Measurements from ENCODE around the gene SIL1. TPM values are rescaled to one million over a fixed set of nuclear protein-coding genes. Genes with fewer than 3 reads are reported as not detected.

Gene SIL1
- total RNA-seq, 1 donor from 2014 or later: 41.6 TPM

DNA sequence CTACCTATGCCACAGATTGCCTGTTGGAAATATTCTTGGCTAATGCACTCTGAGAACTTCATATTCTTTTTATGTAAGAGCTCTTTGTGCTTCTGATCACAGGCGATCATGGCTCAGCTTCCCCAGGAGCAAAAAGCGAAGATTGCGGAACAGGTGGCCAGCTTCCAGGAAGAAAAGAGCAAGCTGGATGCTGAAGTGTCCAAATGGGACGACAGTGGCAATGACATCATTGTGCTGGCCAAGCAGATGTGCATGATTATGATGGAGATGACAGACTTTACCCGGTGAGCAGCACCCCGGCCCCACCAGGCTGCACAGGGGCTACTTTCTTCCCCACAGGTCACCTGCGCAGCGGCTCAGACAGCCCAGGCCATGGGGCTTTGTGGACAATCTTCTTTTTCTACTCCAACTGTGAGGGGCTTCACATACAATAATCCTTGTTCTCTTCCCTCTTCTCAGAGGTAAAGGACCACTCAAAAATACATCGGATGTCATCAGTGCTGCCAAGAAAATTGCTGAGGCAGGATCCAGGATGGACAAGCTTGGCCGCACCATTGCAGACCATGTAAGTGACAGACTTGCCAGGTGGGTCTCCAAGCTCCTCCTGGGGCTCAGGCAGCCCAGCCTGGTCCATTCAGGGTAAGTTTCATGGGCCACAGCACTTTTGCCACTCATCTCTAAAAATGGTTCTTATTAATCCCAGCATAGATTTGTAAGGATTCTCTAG is 267.6 kb downstream of the SIL1 start:
- H3K27me3 Mint-ChIP-seq (ENCODE audit: low read depth, unreplicated experiment): no peaks in the 10 kb centered on the region
- no peak overlapping the region for H3K4me2 ChIP-seq (ENCODE audit: low read length)
- peaks cover 58% of the 10 kb centered on the region for H3K36me3 Mint-ChIP-seq (ENCODE audit: low read depth, unreplicated experiment)
- no peaks in the 10 kb centered on the region for H3K9me3 ChIP-seq (ENCODE audit: insufficient read depth, low read depth, low read length)
- H3K4me1 Mint-ChIP-seq (ENCODE audit: low read depth, unreplicated experiment): peaks cover 2% of the 10 kb centered on the region
- H3K4me3 ChIP-seq (ENCODE audit: insufficient read depth, low read depth, low read length): no peak overlapping the region
- no peak overlapping the region for H2AFZ ChIP-seq (ENCODE audit: low read depth, low read length)
- no peaks in the 10 kb centered on the region for H3K4me1 ChIP-seq (ENCODE audit: insufficient read depth, low read length)
- peaks cover 18% of the 10 kb centered on the region for H3K79me2 ChIP-seq (ENCODE audit: insufficient read depth, low read length)
- no peaks in the 10 kb centered on the region for H3K27me3 ChIP-seq (ENCODE audit: insufficient read depth, low read length)
- peaks cover 46% of the 10 kb centered on the region for H4K20me1 ChIP-seq (ENCODE audit: insufficient read depth, low read length)
- TF ChIP-seq EZH2 (IDR thresholded peaks at IDR 0.05; ENCODE audit: insufficient read depth, low read length): no peak
- TF ChIP-seq, protein P1, sequence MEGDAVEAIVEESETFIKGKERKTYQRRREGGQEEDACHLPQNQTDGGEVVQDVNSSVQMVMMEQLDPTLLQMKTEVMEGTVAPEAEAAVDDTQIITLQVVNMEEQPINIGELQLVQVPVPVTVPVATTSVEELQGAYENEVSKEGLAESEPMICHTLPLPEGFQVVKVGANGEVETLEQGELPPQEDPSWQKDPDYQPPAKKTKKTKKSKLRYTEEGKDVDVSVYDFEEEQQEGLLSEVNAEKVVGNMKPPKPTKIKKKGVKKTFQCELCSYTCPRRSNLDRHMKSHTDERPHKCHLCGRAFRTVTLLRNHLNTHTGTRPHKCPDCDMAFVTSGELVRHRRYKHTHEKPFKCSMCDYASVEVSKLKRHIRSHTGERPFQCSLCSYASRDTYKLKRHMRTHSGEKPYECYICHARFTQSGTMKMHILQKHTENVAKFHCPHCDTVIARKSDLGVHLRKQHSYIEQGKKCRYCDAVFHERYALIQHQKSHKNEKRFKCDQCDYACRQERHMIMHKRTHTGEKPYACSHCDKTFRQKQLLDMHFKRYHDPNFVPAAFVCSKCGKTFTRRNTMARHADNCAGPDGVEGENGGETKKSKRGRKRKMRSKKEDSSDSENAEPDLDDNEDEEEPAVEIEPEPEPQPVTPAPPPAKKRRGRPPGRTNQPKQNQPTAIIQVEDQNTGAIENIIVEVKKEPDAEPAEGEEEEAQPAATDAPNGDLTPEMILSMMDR (IDR thresholded peaks at IDR 0.05; ENCODE audit: insufficient read depth, low read depth, low read length): no peak
- peaks cover 4% of the 10 kb centered on the region for H3K9me3 Mint-ChIP-seq (ENCODE audit: unreplicated experiment)
- H3K36me3 ChIP-seq (ENCODE audit: insufficient read depth, low read length): peaks cover 67% of the 10 kb centered on the region
- H3K4me3 Mint-ChIP-seq (ENCODE audit: unreplicated experiment): no peak overlapping the region
- H3K9ac ChIP-seq (ENCODE audit: low read length): no peak overlapping the region
- no peak overlapping the region for H3K27ac ChIP-seq (ENCODE audit: low read depth, low read length)
- H3K27ac Mint-ChIP-seq (ENCODE audit: unreplicated experiment): no peak overlapping the region
- no peak for FAIRE-seq
- no peak for DNase-seq (ENCODE audit: low read depth)

DNA sequence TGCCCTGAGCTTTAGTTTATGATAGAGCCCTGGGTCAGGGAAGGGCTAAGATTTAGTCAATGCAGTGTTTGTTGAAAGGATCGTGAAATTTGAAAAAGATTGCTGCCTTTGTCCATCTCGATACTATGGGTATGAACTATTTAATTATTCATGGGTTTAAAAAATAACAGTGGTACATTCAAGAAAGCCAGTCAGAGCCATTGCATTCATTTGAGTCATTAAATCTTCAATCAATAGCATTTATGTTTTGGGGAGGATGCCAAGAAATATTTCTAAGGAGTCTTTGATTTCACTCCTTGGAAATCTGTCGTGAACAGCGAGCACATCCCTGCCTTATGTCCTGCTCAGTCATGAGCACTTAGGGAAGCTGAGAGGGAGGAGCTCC is 268.6 kb downstream of the SIL1 start:
- Mint-ChIP-seq H3K36me3 (ENCODE audit: low read depth, unreplicated experiment) (peaks cover 56% of the 10 kb centered on the region), H3K27me3 (ENCODE audit: low read depth, unreplicated experiment) (no peaks in the 10 kb centered on the region), H3K9me3 (ENCODE audit: unreplicated experiment) (peaks cover 4% of the 10 kb centered on the region), H3K4me1 (ENCODE audit: low read depth, unreplicated experiment) (peaks cover 2% of the 10 kb centered on the region), H3K4me3 (ENCODE audit: unreplicated experiment) (no peak overlapping the region), H3K27ac (ENCODE audit: unreplicated experiment) (no peak overlapping the region)
- TF ChIP-seq, protein P1 (IDR thresholded peaks at IDR 0.05; ENCODE audit: insufficient read depth, low read depth, low read length): no peak
- TF ChIP-seq EZH2 (IDR thresholded peaks at IDR 0.05; ENCODE audit: insufficient read depth, low read length): no peak
- Histone ChIP-seq H3K79me2 (ENCODE audit: insufficient read depth, low read length) (peaks cover 18% of the 10 kb centered on the region), H3K4me3 (ENCODE audit: insufficient read depth, low read depth, low read length) (no peak overlapping the region), H2AFZ (ENCODE audit: low read depth, low read length) (no peak overlapping the region), H3K4me1 (ENCODE audit: insufficient read depth, low read length) (no peaks in the 10 kb centered on the region), H3K27me3 (ENCODE audit: insufficient read depth, low read length) (no peaks in the 10 kb centered on the region), H3K27ac (ENCODE audit: low read depth, low read length) (no peak overlapping the region), H3K4me2 (ENCODE audit: low read length) (no peak overlapping the region), H3K9me3 (ENCODE audit: insufficient read depth, low read depth, low read length) (no peaks in the 10 kb centered on the region), H3K9ac (ENCODE audit: low read length) (no peak overlapping the region), H3K36me3 (ENCODE audit: insufficient read depth, low read length) (peaks cover 74% of the 10 kb centered on the region), H4K20me1 (ENCODE audit: insufficient read depth, low read length) (peaks cover 47% of the 10 kb centered on the region)
- DNase-seq (ENCODE audit: low read depth) (no peak), FAIRE-seq (no peak)

DNA sequence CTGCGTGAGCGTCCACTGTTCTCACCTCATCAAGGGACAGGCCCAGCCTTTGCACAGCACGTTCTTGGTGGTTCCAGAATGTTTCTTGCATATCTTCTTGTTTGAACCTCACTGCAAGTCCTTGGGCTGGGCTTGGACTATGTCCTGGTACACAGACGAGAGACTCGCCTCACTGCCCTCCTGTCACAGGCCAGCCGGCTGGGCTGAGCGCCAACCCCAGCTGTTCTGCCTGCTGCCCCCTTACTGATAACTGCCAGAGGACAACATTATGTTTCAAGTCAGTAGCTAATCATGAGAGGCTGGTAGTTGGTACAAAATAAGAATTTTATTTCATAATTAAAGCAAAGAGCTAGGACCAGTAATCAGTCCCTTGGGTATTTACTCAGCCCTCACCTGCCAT is 270.2 kb downstream of the SIL1 start:
- DNase-seq (ENCODE audit: low read depth): no peak
- peaks cover 64% of the 10 kb centered on the region for H3K36me3 ChIP-seq (ENCODE audit: insufficient read depth, low read length)

More for the DNA sequence above, 270.2 kb downstream of the SIL1 start:
- Mint-ChIP-seq H3K4me3 (ENCODE audit: unreplicated experiment) (no peak overlapping the region), H3K27me3 (ENCODE audit: low read depth, unreplicated experiment) (no peaks in the 10 kb centered on the region), H3K36me3 (ENCODE audit: low read depth, unreplicated experiment) (peaks cover 49% of the 10 kb centered on the region), H3K4me1 (ENCODE audit: low read depth, unreplicated experiment) (peaks cover 2% of the 10 kb centered on the region), H3K9me3 (ENCODE audit: unreplicated experiment) (peaks cover 4% of the 10 kb centered on the region), H3K27ac (ENCODE audit: unreplicated experiment) (peak overlapping the region; percentile 34)
- Histone ChIP-seq H3K79me2 (ENCODE audit: insufficient read depth, low read length) (peaks cover 28% of the 10 kb centered on the region), H4K20me1 (ENCODE audit: insufficient read depth, low read length) (peaks cover 59% of the 10 kb centered on the region), H3K9me3 (ENCODE audit: insufficient read depth, low read depth, low read length) (no peaks in the 10 kb centered on the region), H3K4me3 (ENCODE audit: insufficient read depth, low read depth, low read length) (no peak overlapping the region), H3K27me3 (ENCODE audit: insufficient read depth, low read length) (no peaks in the 10 kb centered on the region), H3K4me1 (ENCODE audit: insufficient read depth, low read length) (no peaks in the 10 kb centered on the region), H3K27ac (ENCODE audit: low read depth, low read length) (no peak overlapping the region), H3K9ac (ENCODE audit: low read length) (no peak overlapping the region), H3K4me2 (ENCODE audit: low read length) (no peak overlapping the region), H2AFZ (ENCODE audit: low read depth, low read length) (no peak overlapping the region)
- FAIRE-seq: no peak
- TF ChIP-seq, protein P1 (IDR thresholded peaks at IDR 0.05; ENCODE audit: insufficient read depth, low read depth, low read length): no peak
- no peak for TF ChIP-seq EZH2 (IDR thresholded peaks at IDR 0.05; ENCODE audit: insufficient read depth, low read length)
